Measurements from ENCODE around the gene CDK15. TPM values are rescaled to one million over a fixed set of nuclear protein-coding genes. Genes with fewer than 3 reads are reported as not detected.
"Not testable (repeated sequence)": the region's sequence is repeated elsewhere in the genome, so short reads cannot be mapped to it uniquely, and the experiment has no call there.

The CDK15 gene
- polyA plus RNA-seq, 1 donor from 2014 or later, result not detected

DNA sequence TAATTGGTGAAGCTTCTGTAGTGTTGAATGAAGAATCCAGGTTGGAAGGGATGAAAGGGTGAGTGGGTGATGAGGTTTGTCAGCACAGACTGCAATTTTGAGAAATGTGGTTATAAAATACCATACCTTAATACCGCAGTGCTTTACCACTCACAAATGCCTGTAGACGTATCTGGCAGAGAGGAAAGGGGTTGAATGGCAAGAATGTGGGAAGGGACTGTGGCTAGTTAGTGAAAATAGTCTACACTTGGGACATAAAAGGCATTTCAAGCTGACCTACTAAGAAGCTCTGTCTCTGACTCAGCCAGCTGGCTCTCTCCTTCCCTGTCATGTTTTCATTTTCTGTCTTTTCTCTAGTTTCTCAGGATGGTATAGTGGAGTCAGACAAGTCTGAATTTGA lies 25.1 kb downstream of the CDK15 start:
- Mint-ChIP-seq H3K27ac (no peak overlapping the region), H3K27me3 (no peaks in the 10 kb centered on the region), H3K36me3 (no peaks in the 10 kb centered on the region), H3K4me3 (no peak overlapping the region), H3K9me3 (no peaks in the 10 kb centered on the region), H3K4me1 (no peaks in the 10 kb centered on the region)

- Mint-ChIP-seq H3K4me3 (no peak overlapping the region), H3K27ac (no peak overlapping the region), H3K27me3 (no peaks in the 10 kb centered on the region), H3K9me3 (no peaks in the 10 kb centered on the region), H3K36me3 (no peaks in the 10 kb centered on the region), H3K4me1 (no peaks in the 10 kb centered on the region)
These were observed 27.4 kb downstream of the CDK15 start for GRCh38 chr2:201833781-201834180.

DNA sequence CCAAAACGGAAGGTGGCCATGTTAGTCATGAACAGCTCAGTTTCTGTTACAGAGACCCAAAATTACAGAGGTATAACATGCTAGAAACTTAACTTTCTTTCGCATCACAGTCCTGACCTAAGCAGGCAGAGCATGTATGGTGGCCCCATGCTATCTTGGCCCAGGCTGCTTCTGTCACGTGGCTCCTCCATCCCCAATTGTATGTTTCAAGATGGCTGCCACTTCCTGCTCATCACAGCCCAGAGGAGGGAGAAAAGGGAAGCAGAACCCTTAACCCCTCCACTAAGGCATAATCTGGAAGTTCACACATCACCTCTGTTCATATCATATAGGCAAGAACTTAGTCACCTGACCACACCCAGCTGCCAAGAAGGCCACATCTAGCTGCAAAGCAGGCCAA lies 28.7 kb downstream of the CDK15 start:
- Mint-ChIP-seq H3K4me1 (no peaks in the 10 kb centered on the region), H3K27me3 (no peaks in the 10 kb centered on the region), H3K9me3 (no peaks in the 10 kb centered on the region), H3K4me3 (no peak overlapping the region), H3K36me3 (no peaks in the 10 kb centered on the region), H3K27ac (no peak overlapping the region)

GRCh38 chr2:201837391-201837790 lies 31.1 kb downstream of the CDK15 start:
- H3K9me3 Mint-ChIP-seq, result peaks cover 0 to 6% (median 2%) of the 10 kb centered on the region in 3 donors
- H3K27ac Mint-ChIP-seq, result no peak overlapping the region
- H3K36me3 Mint-ChIP-seq, result no peaks in the 10 kb centered on the region
- no peaks in the 10 kb centered on the region for H3K27me3 Mint-ChIP-seq
- H3K4me1 Mint-ChIP-seq, result no peaks in the 10 kb centered on the region
- no peak overlapping the region for H3K4me3 Mint-ChIP-seq

- Mint-ChIP-seq H3K4me3 (no peak overlapping the region), H3K36me3 (no peaks in the 10 kb centered on the region), H3K27ac (no peak overlapping the region), H3K9me3 (peaks cover 0 to 6% (median 2%) of the 10 kb centered on the region in 3 donors), H3K4me1 (no peaks in the 10 kb centered on the region), H3K27me3 (no peaks in the 10 kb centered on the region)
These were observed 31.6 kb downstream of the CDK15 start for GRCh38 chr2:201837824-201838431.

- Mint-ChIP-seq H3K36me3 (no peaks in the 10 kb centered on the region), H3K4me1 (no peaks in the 10 kb centered on the region), H3K27me3 (no peaks in the 10 kb centered on the region), H3K4me3 (no peak overlapping the region), H3K9me3 (peaks cover 0 to 6% (median 2%) of the 10 kb centered on the region in 3 donors), H3K27ac (no peak overlapping the region)
These were observed 33.4 kb downstream of the CDK15 start for GRCh38 chr2:201839727-201840126.

- Mint-ChIP-seq H3K9me3 (peaks cover 0 to 6% (median 2%) of the 10 kb centered on the region in 3 donors), H3K4me1 (no peaks in the 10 kb centered on the region), H3K36me3 (no peaks in the 10 kb centered on the region), H3K27me3 (no peaks in the 10 kb centered on the region), H3K27ac (no peak overlapping the region), H3K4me3 (no peak overlapping the region)
These were observed 34.4 kb downstream of the CDK15 start for GRCh38 chr2:201840726-201841125.

GRCh38 chr2:201842131-201842860 lies 36.0 kb downstream of the CDK15 start:
- H3K9me3 Mint-ChIP-seq, result peaks cover 0 to 6% (median 2%) of the 10 kb centered on the region in 3 donors
- peaks cover 1% of the 10 kb centered on the region for H3K27me3 Mint-ChIP-seq
- no peaks in the 10 kb centered on the region for H3K4me1 Mint-ChIP-seq
- H3K36me3 Mint-ChIP-seq, result no peaks in the 10 kb centered on the region
- no peak overlapping the region for H3K27ac Mint-ChIP-seq
- H3K4me3 Mint-ChIP-seq, result no peak overlapping the region

- H3K27me3 Mint-ChIP-seq, H3K4me3 Mint-ChIP-seq, H3K9me3 Mint-ChIP-seq, H3K36me3 Mint-ChIP-seq, H3K4me1 Mint-ChIP-seq, H3K27ac Mint-ChIP-seq: not testable (repeated sequence)
These were observed 38.6 kb downstream of the CDK15 start for GRCh38 chr2:201844922-201845321.

DNA sequence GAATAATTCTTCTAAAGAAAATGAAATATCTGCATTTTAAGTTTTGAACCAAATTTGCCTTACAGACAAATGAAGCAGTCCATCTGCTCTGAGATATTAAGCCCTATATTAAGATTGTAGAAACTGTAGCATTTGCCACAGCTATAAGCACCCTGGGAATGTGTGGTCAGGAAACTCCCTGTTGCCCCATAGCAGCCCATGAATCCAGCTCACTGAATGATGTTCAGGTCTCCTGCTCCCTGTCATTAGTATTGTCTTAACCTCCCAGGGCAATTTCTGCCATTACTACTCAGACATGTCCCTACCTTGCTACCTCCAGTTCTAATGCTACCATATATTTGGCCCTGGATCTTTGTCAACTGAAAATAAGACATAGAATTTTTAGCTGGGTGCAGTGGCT lies 41.1 kb downstream of the CDK15 start:
- Mint-ChIP-seq H3K4me3 (no peak overlapping the region), H3K4me1 (no peaks in the 10 kb centered on the region), H3K36me3 (no peaks in the 10 kb centered on the region)

DNA sequence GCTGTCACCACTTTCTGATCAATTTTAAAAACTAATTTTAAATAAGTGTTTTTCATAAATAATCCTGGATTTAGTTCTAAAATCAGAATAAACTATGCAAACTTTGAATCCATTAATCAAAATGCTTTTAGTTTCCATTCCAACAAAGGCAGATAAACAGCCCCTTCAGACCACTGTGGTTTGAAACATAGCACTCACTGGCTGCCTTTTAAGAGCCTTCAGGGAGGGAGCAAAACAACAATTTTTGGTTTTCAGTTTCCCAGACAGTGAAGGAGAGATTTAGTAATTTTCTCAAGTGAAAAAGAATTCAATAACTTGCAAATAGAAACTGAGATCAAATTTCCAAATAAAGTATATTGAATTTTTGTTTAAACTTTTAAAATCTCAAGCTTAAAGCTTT lies 46.1 kb downstream of the CDK15 start:
- Mint-ChIP-seq H3K4me3 (no peak overlapping the region), H3K27ac (no peak overlapping the region), H3K4me1 (no peaks in the 10 kb centered on the region), H3K27me3 (peaks cover 9% of the 10 kb centered on the region), H3K9me3 (peaks cover 0 to 1% (median 0%) of the 10 kb centered on the region in 3 donors), H3K36me3 (no peaks in the 10 kb centered on the region)

More for the DNA sequence above, 41.1 kb downstream of the CDK15 start:
- H3K27me3 Mint-ChIP-seq, result peaks cover 7% of the 10 kb centered on the region
- H3K27ac Mint-ChIP-seq, result no peak overlapping the region
- H3K9me3 Mint-ChIP-seq, result peaks cover 0 to 1% (median 0%) of the 10 kb centered on the region in 3 donors

DNA sequence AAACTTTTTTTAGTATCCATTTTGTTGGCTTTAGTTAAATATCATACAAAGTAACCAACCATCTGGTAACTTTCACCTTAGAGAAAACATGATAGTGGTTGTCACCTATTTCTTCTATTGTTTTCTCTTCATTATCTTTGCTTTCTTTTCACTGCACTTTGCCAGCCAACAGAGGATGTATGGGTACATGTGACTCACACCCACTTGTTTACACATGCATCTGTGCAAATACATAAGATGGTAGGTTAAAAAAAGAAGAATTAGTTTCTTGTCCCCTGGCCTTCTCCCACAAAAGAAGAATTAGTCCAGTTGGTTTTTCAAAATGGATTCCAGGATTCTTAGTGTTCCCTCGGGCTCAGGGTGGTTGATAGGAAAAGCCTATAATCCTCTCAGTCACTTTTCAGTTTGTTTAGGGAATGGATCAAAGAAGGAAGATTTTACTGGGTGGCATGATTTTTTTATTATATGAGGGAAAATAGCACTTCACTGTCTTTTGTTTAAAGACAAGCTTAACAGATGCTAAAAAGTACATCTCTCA lies 46.6 kb downstream of the CDK15 start:
- peaks cover 0 to 1% (median 0%) of the 10 kb centered on the region in 3 donors for H3K9me3 Mint-ChIP-seq
- H3K4me3 Mint-ChIP-seq, result no peak overlapping the region
- no peak overlapping the region for H3K27ac Mint-ChIP-seq
- no peaks in the 10 kb centered on the region for H3K4me1 Mint-ChIP-seq
- H3K36me3 Mint-ChIP-seq, result no peaks in the 10 kb centered on the region
- H3K27me3 Mint-ChIP-seq, result peaks cover 9% of the 10 kb centered on the region

DNA sequence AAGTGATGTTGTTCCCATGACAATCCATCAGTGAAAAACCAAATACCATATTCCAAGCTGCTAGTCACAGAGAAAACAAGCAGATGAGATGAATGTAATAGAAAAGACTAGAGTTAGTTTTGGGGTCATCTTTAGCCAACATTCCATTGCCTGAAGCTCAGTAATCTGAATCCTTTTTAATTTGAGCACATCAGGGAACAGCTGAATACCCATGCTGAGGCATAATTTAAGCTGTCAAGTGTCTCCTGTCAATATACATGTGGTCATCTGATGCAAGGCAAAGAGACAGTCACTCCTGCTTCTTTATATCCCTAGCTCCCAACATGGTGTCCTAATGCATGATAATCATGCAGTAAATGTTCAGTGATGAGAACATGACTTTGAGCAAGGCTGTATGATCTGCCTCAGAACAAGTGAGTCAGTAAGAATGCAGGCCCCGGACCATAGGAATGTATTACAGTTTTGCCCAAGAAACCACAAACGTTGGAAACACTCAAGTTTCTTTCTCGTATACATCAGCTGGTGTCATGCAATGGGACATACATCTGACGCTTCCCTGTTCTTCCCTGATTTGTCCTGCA lies 48.0 kb downstream of the CDK15 start:
- Mint-ChIP-seq H3K4me3 (no peak overlapping the region), H3K27ac (no peak overlapping the region), H3K36me3 (no peaks in the 10 kb centered on the region), H3K4me1 (no peaks in the 10 kb centered on the region), H3K27me3 (peaks cover 17% of the 10 kb centered on the region), H3K9me3 (peaks cover 0 to 1% (median 0%) of the 10 kb centered on the region in 3 donors)

- H3K27me3 Mint-ChIP-seq, result peaks cover 19% of the 10 kb centered on the region
- H3K4me3 Mint-ChIP-seq, result no peak overlapping the region
These were observed 48.5 kb downstream of the CDK15 start for GRCh38 chr2:201854841-201855240.

DNA sequence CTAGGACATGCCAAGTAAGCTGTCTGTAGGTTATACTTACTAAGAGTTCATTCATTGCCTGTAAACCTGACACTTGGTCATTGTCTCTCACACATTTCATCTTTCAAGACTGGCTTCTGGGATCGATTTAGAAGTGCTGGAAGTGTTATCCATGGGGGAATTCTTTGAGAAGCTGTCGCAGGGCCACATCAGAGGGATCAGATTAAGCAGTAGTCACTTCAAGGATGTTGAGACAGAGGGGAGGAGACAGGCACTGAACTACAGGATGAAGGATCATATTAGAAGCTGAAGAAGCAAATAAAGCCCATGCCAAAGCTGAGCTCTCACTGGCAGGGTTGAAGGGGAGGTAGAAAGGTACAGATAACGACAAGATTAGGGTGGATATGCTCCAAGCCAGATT lies 49.0 kb downstream of the CDK15 start:
- H3K27ac Mint-ChIP-seq, result no peak overlapping the region
- H3K9me3 Mint-ChIP-seq, result peaks cover 0 to 1% (median 0%) of the 10 kb centered on the region in 3 donors
- no peaks in the 10 kb centered on the region for H3K4me1 Mint-ChIP-seq
- H3K4me3 Mint-ChIP-seq, result no peak overlapping the region
- peaks cover 19% of the 10 kb centered on the region for H3K27me3 Mint-ChIP-seq
- no peaks in the 10 kb centered on the region for H3K36me3 Mint-ChIP-seq

More at GRCh38 chr2:201854841-201855240, 48.5 kb downstream of the CDK15 start:
- H3K4me1 Mint-ChIP-seq, result no peaks in the 10 kb centered on the region
- peaks cover 0 to 1% (median 0%) of the 10 kb centered on the region in 3 donors for H3K9me3 Mint-ChIP-seq
- H3K36me3 Mint-ChIP-seq, result no peaks in the 10 kb centered on the region
- H3K27ac Mint-ChIP-seq, result no peak overlapping the region

Data from IgD-negative memory B cell (primary cell).